Bronchial epithelial cell (primary cell): Measurements from ENCODE around the gene GFOD2. TPM values are rescaled to one million over a fixed set of nuclear protein-coding genes. Genes with fewer than 3 reads are reported as not detected.
A peak's percentile ranks its signal among the peaks of the same experiment; 100 is the strongest.

Experiments used
- DNase-seq: peaks from one replicate; pipeline ENCODE4 v3.0.0-alpha.2; 2010; ENCODE audit warnings: low read depth
- FAIRE-seq: peaks from 2 replicates; lab custom pipeline; 2011; peaks lifted over from hg19 to GRCh38; lab: Jason Lieb, UNC
- H3K27me3 ChIP-seq: 2 replicates; pipeline ENCODE4 v1.5.1; 2011; ENCODE audit warnings: low read length; ENCODE audit not compliant: control insufficient read depth, insufficient read depth
- H3K36me3 ChIP-seq: 2 replicates; pipeline ENCODE4 v1.5.1; 2011; ENCODE audit warnings: low read length; ENCODE audit not compliant: control insufficient read depth, insufficient read depth
- H3K4me3 ChIP-seq: 2 replicates; pipeline ENCODE4 v1.5.1; 2011; ENCODE audit warnings: mild to moderate bottlenecking, low read depth, low read length, control low read depth
- CTCF ChIP-seq: IDR thresholded peaks from 2 replicates; pipeline ENCODE4 v1.5.1; 2011; ENCODE audit warnings: mild to moderate bottlenecking, moderate library complexity, low read length, control low read depth, inconsistent platforms; ENCODE audit not compliant: insufficient read depth, severe bottlenecking
- total RNA-seq: library from RNA; depleted of rRNA; stranded (reverse); fragments of >200 nt; gene quantifications from 2 replicates; pipeline ENCODE4 v1.2.1, GENCODE V29; 2014

Gene GFOD2
- total RNA-seq, 1 donor from 2014 or later: 17.9 TPM

GRCh38 chr16:67762385-67762784 lies 43.3 kb upstream of the GFOD2 start:
- Histone ChIP-seq H3K36me3 (peaks cover 2% of the 10 kb centered on the region), H3K27me3 (no peaks in the 10 kb centered on the region), H3K4me3 (no peak overlapping the region)
- TF ChIP-seq CTCF: no peak
- DNase-seq (no peak), FAIRE-seq (no peak)

- DNase-seq (no peak), FAIRE-seq (no peak)
- Histone ChIP-seq H3K4me3 (no peak overlapping the region), H3K36me3 (peaks cover 2% of the 10 kb centered on the region), H3K27me3 (no peaks in the 10 kb centered on the region)
- TF ChIP-seq CTCF: no peak
These were observed 42.8 kb upstream of the GFOD2 start for GRCh38 chr16:67761924-67762323.

GRCh38 chr16:67760956-67761230 lies 41.8 kb upstream of the GFOD2 start:
- FAIRE-seq: no peak
- Histone ChIP-seq H3K36me3 (peaks cover 2% of the 10 kb centered on the region), H3K4me3 (no peak overlapping the region), H3K27me3 (no peaks in the 10 kb centered on the region)
- DNase-seq: no peak
- no peak for TF ChIP-seq CTCF

- TF ChIP-seq CTCF: no peak
- FAIRE-seq (peak; percentile 90), DNase-seq (no peak)
- H3K4me3 ChIP-seq: no peak overlapping the region
- no peaks in the 10 kb centered on the region for H3K27me3 ChIP-seq
- peaks cover 2% of the 10 kb centered on the region for H3K36me3 ChIP-seq
These were observed 41.3 kb upstream of the GFOD2 start for GRCh38 chr16:67760206-67760955.

- Histone ChIP-seq H3K27me3 (no peaks in the 10 kb centered on the region), H3K36me3 (peaks cover 2% of the 10 kb centered on the region), H3K4me3 (no peak overlapping the region)
- no peak for TF ChIP-seq CTCF
- DNase-seq (no peak), FAIRE-seq (peak; percentile 76)
These were observed 39.9 kb upstream of the GFOD2 start for GRCh38 chr16:67758966-67759365.

GRCh38 chr16:67758006-67758405 lies 38.9 kb upstream of the GFOD2 start:
- peak; percentile 58 for FAIRE-seq
- H3K4me3 ChIP-seq: no peak overlapping the region

More at GRCh38 chr16:67758006-67758405, 38.9 kb upstream of the GFOD2 start:
- no peak for DNase-seq
- Histone ChIP-seq H3K27me3 (no peaks in the 10 kb centered on the region), H3K36me3 (peaks cover 2% of the 10 kb centered on the region)
- TF ChIP-seq CTCF: no peak
